GM23338 (cell line): Measurements from ENCODE around the gene FOXB2. TPM values are rescaled to one million over a fixed set of nuclear protein-coding genes. Genes with fewer than 3 reads are reported as not detected.

Source experiments
- CREB1 ChIP-seq: fragments of 250-450 bp; sonication (Bioruptor Pico); IDR thresholded peaks from 2 replicates; pipeline ENCODE4 v1.5.0; 2020; ENCODE audit warnings: low read depth, mild to moderate bottlenecking, moderate library complexity
- ETS1 ChIP-seq: IDR thresholded peaks from 2 replicates; pipeline ENCODE4 v1.6.1; 2016; ENCODE audit warnings: antibody characterized with exemption
- JUNB ChIP-seq: IDR thresholded peaks from one replicate; pipeline ENCODE4 v1.6.1; 2016; ENCODE audit warnings: antibody characterized with exemption; ENCODE audit not compliant: unreplicated experiment
- POLR2AphosphoS5 ChIP-seq: IDR thresholded peaks from 2 replicates; pipeline ENCODE4 v1.6.1; 2016; ENCODE audit warnings: antibody characterized with exemption, low read depth
- REST ChIP-seq: IDR thresholded peaks from one replicate; pipeline ENCODE4 v1.6.1; 2018; ENCODE audit warnings: antibody characterized with exemption; ENCODE audit not compliant: unreplicated experiment
- ZNF462 ChIP-seq: fragments of 250-450 bp; sonication (Bioruptor Pico); IDR thresholded peaks from 2 replicates; pipeline ENCODE4 v1.5.0; 2020; ENCODE audit warnings: mild to moderate bottlenecking, moderate library complexity
- polyA plus RNA-seq: library from polyadenylated mRNA; unstranded; fragments of >200 nt; fragmentation: Nextera tagmentation; extraction: Ambion mirVana; gene quantifications from 2 replicates; pipeline ENCODE4 v1.2.1, GENCODE V29; 2016
- total RNA-seq: library from RNA; depleted of rRNA; stranded (reverse); fragments of >200 nt; shearing (Covaris generic); gene quantifications from 2 replicates; pipeline ENCODE4 v1.2.3, GENCODE V29; 2014

The FOXB2 gene
- total and polyA plus RNA-seq, 2 experiments from 2014 or later: not detected

DNA sequence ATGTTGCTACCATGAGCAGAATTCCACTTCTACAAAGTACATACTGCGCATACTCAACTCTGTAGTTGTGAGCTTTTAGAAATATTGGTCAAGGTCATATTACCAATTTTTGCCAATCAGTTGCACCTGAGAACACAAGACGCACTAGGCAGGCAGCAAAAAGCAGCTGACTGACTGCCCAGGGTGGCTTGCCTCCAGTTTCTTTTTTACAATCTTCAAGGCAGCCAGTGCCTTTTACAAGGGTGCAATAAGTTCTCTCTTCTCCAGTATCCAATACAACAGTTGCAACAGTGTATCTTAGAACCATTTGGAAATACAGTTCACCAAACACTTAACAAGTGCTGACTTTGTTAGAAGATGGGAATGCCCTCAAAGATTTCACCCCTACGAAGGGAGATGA, 16.1 kb upstream of the FOXB2 start (continued):
- TF ChIP-seq ZNF462 (CRISPR knock-in tag) (no peak), POLR2AphosphoS5 (no peak), REST (no peak), CREB1 (CRISPR knock-in tag) (no peak), JUNB (no peak), ETS1 (no peak)
